AG04449 (cell line): ENCODE data around the gene TAF1A.

Source experiments
- CTCF ChIA-PET: fragments of 350-600 bp; formaldehyde crosslinking; extraction: SDS; loops from one replicate; lab custom pipeline; 2021; ENCODE audit warnings: antibody characterized with exemption; lab: Yijun Ruan, JAX
- POLR2A ChIA-PET: fragments of 400-600, 350-600 bp; formaldehyde crosslinking; extraction: SDS; loops from one replicate; lab custom pipeline; 2020; ENCODE audit warnings: antibody characterized with exemption, inconsistent platforms; lab: Yijun Ruan, JAX
- DNase-seq: peaks from one replicate; pipeline ENCODE4 v3.0.0-alpha.2; 2010; ENCODE audit warnings: low read depth, low spot score
- H3K4me3 ChIP-seq: 2 replicates; pipeline ENCODE4 v1.5.1; 2011; ENCODE audit warnings: low read depth, mild to moderate bottlenecking, control low read depth, low read length
- CTCF ChIP-seq: IDR thresholded peaks from one replicate; pipeline ENCODE4 v1.5.1; 2011; ENCODE audit warnings: mild to moderate bottlenecking, moderate library complexity, low read length, control low read depth, inconsistent platforms; ENCODE audit not compliant: insufficient read depth; ENCODE audit errors: missing control alignments

TAF1A gene

GRCh38 chr1:222540598-222540995 lies 49.1 kb downstream of the TAF1A start:
- POLR2A ChIA-PET = no interaction called here
- no peak for TF ChIP-seq CTCF
- CTCF ChIA-PET = no interaction called here
- H3K4me3 ChIP-seq = no peak overlapping the region
- no peak for DNase-seq

- ChIA-PET CTCF (no interaction called here), POLR2A (no interaction called here)
- no peak for DNase-seq
- H3K4me3 ChIP-seq = no peak overlapping the region
- no peak for TF ChIP-seq CTCF
Measured at GRCh38 chr1:222539951-222540597, 49.7 kb downstream of the TAF1A start.

GRCh38 chr1:222535455-222535854 lies 54.3 kb downstream of the TAF1A start:
- ChIA-PET CTCF (no interaction called here), POLR2A (no interaction called here)
- no peak for TF ChIP-seq CTCF
- DNase-seq = no peak
- no peak overlapping the region for H3K4me3 ChIP-seq

GRCh38 chr1:222530852-222531251 lies 58.9 kb downstream of the TAF1A start:
- H3K4me3 ChIP-seq = no peak overlapping the region
- no peak for TF ChIP-seq CTCF
- CTCF ChIA-PET = no interaction called here
- POLR2A ChIA-PET = no interaction called here
- no peak for DNase-seq

- POLR2A ChIA-PET = no interaction called here
- no peak overlapping the region for H3K4me3 ChIP-seq
- DNase-seq = no peak
- TF ChIP-seq CTCF = no peak
- CTCF ChIA-PET = no interaction called here
Measured at GRCh38 chr1:222529916-222530315, 59.8 kb downstream of the TAF1A start.

GRCh38 chr1:222529181-222529580 lies 60.6 kb downstream of the TAF1A start:
- no peak overlapping the region for H3K4me3 ChIP-seq
- no peak for DNase-seq
- ChIA-PET CTCF (no interaction called here), POLR2A (no interaction called here)
- no peak for TF ChIP-seq CTCF
